Mucosa of rectum (tissue), 2 donors: ENCODE results near the gene CCR2.

Experiments
- H3K27ac ChIP-seq, 2 donors: one replicate each; pipeline ENCODE4 v1.7.0; 2013; ENCODE audit warnings: inconsistent platforms in 2 of 2, low read depth in 2 of 2, low read length in 2 of 2
- H3K27me3 ChIP-seq, 2 donors: one replicate each; pipeline ENCODE4 v1.7.0; 2013; ENCODE audit warnings: low read length in 2 of 2; ENCODE audit not compliant: control insufficient read depth in 2 of 2, insufficient read depth in 2 of 2
- H3K36me3 ChIP-seq, 2 donors: one replicate each; pipeline ENCODE4 v1.7.0; 2013; ENCODE audit warnings: low read length in 2 of 2; ENCODE audit not compliant: control insufficient read depth in 2 of 2, insufficient read depth in 2 of 2
- H3K4me1 ChIP-seq, 2 donors: one replicate each; pipeline ENCODE4 v1.7.0; 2013; ENCODE audit warnings: low read length in 2 of 2, mild to moderate bottlenecking in 1 of 2; ENCODE audit not compliant: control insufficient read depth in 2 of 2, insufficient read depth in 2 of 2
- H3K4me3 ChIP-seq, 2 donors: one replicate each; pipeline ENCODE4 v1.7.0; 2013; ENCODE audit warnings: low read length in 2 of 2
- H3K9ac ChIP-seq, 2 donors: one replicate each; pipeline ENCODE4 v1.7.0; 2013; ENCODE audit warnings: low read length in 2 of 2, low read depth in 1 of 2, mild to moderate bottlenecking in 1 of 2
- H3K9me3 ChIP-seq, 2 donors: one replicate each; pipeline ENCODE4 v1.7.0; 2013; ENCODE audit warnings: low read length in 2 of 2; ENCODE audit not compliant: control insufficient read depth in 2 of 2
- donor health status: healthy.
- donor health status: Normal muscosa, but diverticular disease.

The CCR2 gene

GRCh38 chr3:46334741-46335478, 19.0 kb upstream of the CCR2 start:
- Histone ChIP-seq H3K9ac (no peak overlapping the region), H3K4me1 (no peaks in the 10 kb centered on the region), H3K9me3 (peaks cover 4 to 6% of the 10 kb centered on the region in 2 donors), H3K27me3 (peaks cover 0 to 2% of the 10 kb centered on the region in 2 donors), H3K4me3 (no peak overlapping the region), H3K36me3 (no peaks in the 10 kb centered on the region), H3K27ac (no peak overlapping the region)

GRCh38 chr3:46335541-46335940, 18.4 kb upstream of the CCR2 start:
- H3K9me3 ChIP-seq = peaks cover 4 to 6% of the 10 kb centered on the region in 2 donors
- H3K9ac ChIP-seq = no peak overlapping the region
- peaks cover 0 to 2% of the 10 kb centered on the region in 2 donors for H3K27me3 ChIP-seq
- H3K4me3 ChIP-seq = no peak overlapping the region
- H3K4me1 ChIP-seq = no peaks in the 10 kb centered on the region
- no peaks in the 10 kb centered on the region for H3K36me3 ChIP-seq
- no peak overlapping the region for H3K27ac ChIP-seq

- no peaks in the 10 kb centered on the region for H3K36me3 ChIP-seq
- peaks cover 0 to 2% of the 10 kb centered on the region in 2 donors for H3K27me3 ChIP-seq
- H3K9ac ChIP-seq = no peak overlapping the region
- H3K9me3 ChIP-seq = peaks cover 4 to 6% of the 10 kb centered on the region in 2 donors
- H3K27ac ChIP-seq = no peak overlapping the region
- H3K4me3 ChIP-seq = no peak overlapping the region
- no peaks in the 10 kb centered on the region for H3K4me1 ChIP-seq
Observed at GRCh38 chr3:46337911-46338310, 16.0 kb upstream of the CCR2 start.

GRCh38 chr3:46338840-46339239, 15.1 kb upstream of the CCR2 start:
- Histone ChIP-seq H3K9ac (no peak overlapping the region), H3K4me3 (no peak overlapping the region), H3K27me3 (peaks cover 0 to 2% of the 10 kb centered on the region in 2 donors), H3K27ac (no peak overlapping the region), H3K36me3 (no peaks in the 10 kb centered on the region), H3K9me3 (peaks cover 4 to 6% of the 10 kb centered on the region in 2 donors), H3K4me1 (no peaks in the 10 kb centered on the region)

GRCh38 chr3:46344476-46344875, 9.4 kb upstream of the CCR2 start:
- H3K27me3 ChIP-seq = no peaks in the 10 kb centered on the region
- H3K9me3 ChIP-seq = peaks cover 0 to 1% of the 10 kb centered on the region in 2 donors
- H3K27ac ChIP-seq = no peak overlapping the region
- peaks cover 3 to 4% of the 10 kb centered on the region in 2 donors for H3K4me1 ChIP-seq
- no peak overlapping the region for H3K4me3 ChIP-seq
- no peak overlapping the region for H3K9ac ChIP-seq
- H3K36me3 ChIP-seq = no peaks in the 10 kb centered on the region

GRCh38 chr3:46348823-46349482, 5.0 kb upstream of the CCR2 start:
- no peak overlapping the region for H3K4me3 ChIP-seq

GRCh38 chr3:46349484-46350261, 4.2 kb upstream of the CCR2 start:
- H3K27me3 ChIP-seq = no peaks in the 10 kb centered on the region
- H3K4me3 ChIP-seq = no peak overlapping the region
- no peaks in the 10 kb centered on the region for H3K9me3 ChIP-seq
- peak overlapping the region; percentile 18 to 48 for H3K27ac ChIP-seq
- no peak overlapping the region for H3K9ac ChIP-seq
- H3K4me1 ChIP-seq = peaks cover 3 to 4% of the 10 kb centered on the region in 2 donors
- no peaks in the 10 kb centered on the region for H3K36me3 ChIP-seq

More at GRCh38 chr3:46348823-46349482, 5.0 kb upstream of the CCR2 start:
- H3K9me3 ChIP-seq = no peaks in the 10 kb centered on the region
- H3K27me3 ChIP-seq = no peaks in the 10 kb centered on the region
- no peaks in the 10 kb centered on the region for H3K36me3 ChIP-seq
- no peak overlapping the region for H3K9ac ChIP-seq
- H3K27ac ChIP-seq = peak overlapping the region; percentile 5 to 48
- H3K4me1 ChIP-seq = peaks cover 3 to 4% of the 10 kb centered on the region in 2 donors

- Histone ChIP-seq H3K9ac (no peak overlapping the region), H3K36me3 (no peaks in the 10 kb centered on the region), H3K4me1 (peaks cover 3 to 4% of the 10 kb centered on the region in 2 donors), H3K27ac (peak overlapping the region; percentile 18 to 48), H3K27me3 (no peaks in the 10 kb centered on the region), H3K4me3 (no peak overlapping the region), H3K9me3 (no peaks in the 10 kb centered on the region)
Observed at GRCh38 chr3:46350262-46350565, 3.7 kb upstream of the CCR2 start.

- no peaks in the 10 kb centered on the region for H3K36me3 ChIP-seq
- no peak overlapping the region for H3K4me3 ChIP-seq
- peaks cover 3 to 4% of the 10 kb centered on the region in 2 donors for H3K4me1 ChIP-seq
- no peak overlapping the region for H3K27ac ChIP-seq
- H3K27me3 ChIP-seq = no peaks in the 10 kb centered on the region
- no peak overlapping the region for H3K9ac ChIP-seq
- no peaks in the 10 kb centered on the region for H3K9me3 ChIP-seq
Observed at GRCh38 chr3:46351646-46352045, 2.3 kb upstream of the CCR2 start.

- H3K27ac ChIP-seq = no peak overlapping the region
- H3K4me1 ChIP-seq = peaks cover 3 to 4% of the 10 kb centered on the region in 2 donors
- H3K4me3 ChIP-seq = no peak overlapping the region
- H3K36me3 ChIP-seq = no peaks in the 10 kb centered on the region
- H3K9ac ChIP-seq = no peak overlapping the region
- no peaks in the 10 kb centered on the region for H3K9me3 ChIP-seq
- no peaks in the 10 kb centered on the region for H3K27me3 ChIP-seq
Observed at GRCh38 chr3:46353090-46353489, 821 bp upstream of the CCR2 start.
